ENCODE results near the gene ITGA3.

The ITGA3 gene

DNA sequence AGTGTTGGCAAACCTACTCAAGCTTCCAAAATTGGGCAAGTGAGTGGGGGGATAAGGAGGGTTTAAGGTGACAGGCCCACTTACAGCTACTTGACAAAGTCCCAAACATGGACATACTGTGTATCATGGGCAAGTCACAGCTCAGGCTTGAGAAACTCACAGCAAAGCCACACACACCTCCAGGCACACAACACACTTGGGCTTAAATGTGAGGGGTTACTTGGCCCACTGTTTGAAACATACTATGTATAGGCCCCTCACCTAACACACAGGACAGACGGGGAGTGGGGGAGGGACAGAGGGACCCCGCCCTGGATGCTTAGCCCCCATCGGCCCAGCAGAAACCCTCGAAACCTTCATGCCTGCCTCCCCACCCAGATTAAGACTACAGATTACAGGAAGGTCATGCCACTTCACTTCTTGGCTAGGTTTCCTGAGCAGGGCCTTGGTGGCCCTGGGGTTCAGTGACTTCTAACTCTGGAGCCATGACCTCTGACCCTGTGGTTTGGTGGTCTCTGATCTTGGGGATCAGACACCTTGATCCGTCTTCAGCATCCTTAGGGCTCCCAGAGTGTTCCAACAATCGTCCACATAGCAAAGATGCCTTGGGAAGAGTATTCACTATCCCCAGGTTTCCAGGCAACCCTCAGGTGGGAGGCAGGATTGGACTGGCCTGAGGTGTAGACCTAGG is 76.3 kb downstream of the ITGA3 start:
- DNase-seq = no peak

- no peak for DNase-seq
Measured at GRCh38 chr17:50133028-50133768, 77.3 kb downstream of the ITGA3 start.

- no peak for DNase-seq
Measured at GRCh38 chr17:50133769-50134099, 77.8 kb downstream of the ITGA3 start.

DNA sequence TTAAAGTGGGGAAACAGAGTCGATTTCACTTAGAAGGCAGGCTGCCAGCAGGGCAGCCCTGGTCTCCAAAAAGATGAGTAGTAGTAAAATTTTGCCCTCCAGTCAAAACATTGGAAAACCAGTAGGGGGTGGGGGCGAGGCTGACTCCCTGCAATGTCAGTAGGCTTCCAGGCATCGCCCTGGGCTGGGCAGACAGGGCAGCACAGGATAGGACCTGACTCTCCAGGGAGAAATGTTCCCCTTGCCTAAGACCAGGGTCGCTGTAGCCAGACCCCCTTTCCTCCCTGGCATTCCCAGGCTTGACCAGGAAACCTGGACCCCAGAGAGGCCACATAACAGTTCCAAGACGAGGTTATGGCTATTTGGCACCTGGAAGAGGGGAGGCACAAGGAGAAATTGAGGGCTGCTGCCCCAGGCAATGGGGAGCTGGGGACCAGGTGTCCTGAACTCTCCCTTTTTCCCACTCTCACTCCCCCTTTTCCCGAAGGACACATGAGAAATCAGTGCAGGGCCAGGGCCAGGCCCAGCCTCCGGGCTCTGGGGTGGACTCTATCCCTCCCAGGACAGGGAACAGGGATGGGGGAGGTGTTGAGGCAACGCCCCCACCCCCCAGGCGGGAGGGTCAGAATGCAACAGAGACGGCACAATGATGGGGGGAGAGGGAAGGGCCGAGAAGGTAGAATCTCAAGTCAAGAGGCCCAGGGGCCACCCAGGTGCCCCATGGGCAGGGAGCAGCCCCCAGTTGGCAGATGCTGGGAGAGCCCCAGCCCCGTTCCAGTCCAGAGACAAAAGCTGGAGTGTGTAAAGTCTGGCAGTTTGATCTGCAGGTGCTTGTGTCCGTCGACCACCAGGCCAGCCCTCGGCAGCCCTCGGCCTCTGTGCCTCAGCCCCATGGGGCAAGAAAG is 78.5 kb downstream of the ITGA3 start:
- no peak for DNase-seq

DNA sequence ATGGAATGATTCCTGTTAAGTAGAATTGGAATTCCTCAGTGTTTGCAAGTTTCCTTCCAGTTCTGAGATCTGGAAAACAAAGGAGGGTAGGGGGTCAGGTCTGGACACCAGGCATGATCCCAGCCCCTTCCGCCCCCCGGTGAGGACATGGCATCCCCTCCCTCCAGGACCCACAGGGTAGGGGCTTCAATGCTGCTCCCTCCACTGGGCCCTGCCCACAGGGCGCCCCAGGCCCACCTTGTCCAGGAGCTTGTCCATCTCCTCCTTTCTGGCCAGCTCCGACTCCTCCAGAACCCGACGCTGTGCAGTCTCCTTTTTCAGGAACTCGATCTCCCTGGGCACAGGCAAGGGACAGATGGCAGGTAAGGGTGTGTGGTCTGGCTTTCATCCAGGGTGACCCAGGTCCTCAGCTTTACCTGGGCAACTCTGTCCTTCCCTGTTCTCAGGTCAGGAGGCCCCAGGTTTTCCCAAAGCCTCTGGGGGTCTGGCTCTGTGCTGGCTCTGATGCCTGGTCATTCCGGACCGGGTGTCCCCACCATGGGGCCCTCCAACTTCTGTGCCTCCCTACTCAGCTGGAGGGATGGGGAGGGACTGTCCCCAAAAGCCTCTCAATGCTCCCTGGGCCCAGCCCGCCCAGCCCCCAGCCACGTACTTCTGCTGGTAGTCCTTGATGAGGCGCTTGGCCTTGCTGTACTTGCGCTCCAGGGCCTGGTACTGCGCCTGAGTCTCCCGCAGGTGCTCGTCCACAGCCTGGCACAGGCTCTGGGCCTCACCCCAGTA is 79.6 kb downstream of the ITGA3 start:
- no peak for DNase-seq

DNA sequence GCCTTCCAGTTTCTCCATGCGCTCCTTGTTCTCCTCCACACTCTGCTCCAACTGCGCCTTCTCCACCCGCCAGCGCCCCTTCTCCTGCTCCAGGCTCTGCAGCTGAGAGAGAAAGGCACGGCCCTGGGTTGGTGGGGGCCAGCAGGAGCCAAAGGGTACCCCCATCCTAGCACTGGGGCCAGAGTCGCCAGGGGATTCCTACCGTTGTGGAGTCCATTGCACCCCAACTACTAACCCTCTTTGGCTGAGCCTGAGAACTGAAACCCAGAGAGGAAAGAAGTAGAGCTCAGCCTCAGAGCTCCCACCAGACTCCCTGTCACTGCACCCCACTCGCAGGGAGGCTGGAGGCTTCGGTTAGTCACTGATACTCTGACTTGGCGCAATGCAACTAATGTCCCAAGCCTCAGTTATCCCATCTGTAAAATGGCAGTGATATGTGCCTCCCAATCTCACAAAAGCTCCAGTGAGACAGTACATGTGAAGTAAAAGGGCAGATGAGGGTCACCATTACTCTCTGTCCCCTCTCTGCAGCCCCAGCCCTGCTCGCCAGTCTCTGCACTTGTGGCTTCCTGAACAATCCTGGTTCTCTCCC is 80.3 kb downstream of the ITGA3 start:
- no peak for DNase-seq

GRCh38 chr17:50137042-50137441 is 81.1 kb downstream of the ITGA3 start:
- no peak for DNase-seq

GRCh38 chr17:50139185-50139783 is 83.4 kb downstream of the ITGA3 start:
- no peak for DNase-seq
